PC-9 (cell line): ENCODE data around the gene DNAH9.

Experiments
- CTCF ChIP-seq: fragments of 200-600 bp; sonication (generic); conservative IDR thresholded peaks from 2 replicates; pipeline ENCODE4 v1.6.1; 2017; ENCODE audit warnings: mixed run types, antibody characterized with exemption, mild to moderate bottlenecking, moderate library complexity
- EZH2 ChIP-seq: fragments of 200-600 bp; sonication (generic); IDR thresholded peaks from 2 replicates; pipeline ENCODE4 v1.8.0; 2017; ENCODE audit warnings: antibody characterized with exemption, low read depth

GRCh38 chr17:11813871-11814270 lies 215.6 kb downstream of the DNAH9 start:
- no peak for TF ChIP-seq CTCF
- TF ChIP-seq EZH2: no peak
